ENCODE data around the gene CDH24.

CDH24 gene

GRCh38 chr14:23076785-23077408, 19.6 kb upstream of the CDH24 start:
- TF ChIP-seq CTCF (IDR thresholded peaks at IDR 0.05; ENCODE audit: borderline replicate concordance, insufficient read depth, low read depth, low read length), result peak; percentile 53
- H3K4me3 ChIP-seq (ENCODE audit: low read depth, low read length), result no peak overlapping the region

- H3K4me3 ChIP-seq (ENCODE audit: low read depth, low read length), result no peak overlapping the region
- TF ChIP-seq CTCF (IDR thresholded peaks at IDR 0.05; ENCODE audit: borderline replicate concordance, insufficient read depth, low read depth, low read length), result no peak
Observed at GRCh38 chr14:23074906-23075305, 17.6 kb upstream of the CDH24 start.

GRCh38 chr14:23071921-23072539, 14.7 kb upstream of the CDH24 start:
- no peak for TF ChIP-seq CTCF (IDR thresholded peaks at IDR 0.05; ENCODE audit: borderline replicate concordance, insufficient read depth, low read depth, low read length)
- no peak overlapping the region for H3K4me3 ChIP-seq (ENCODE audit: low read depth, low read length)

GRCh38 chr14:23071244-23071920, 14.1 kb upstream of the CDH24 start:
- TF ChIP-seq CTCF (IDR thresholded peaks at IDR 0.05; ENCODE audit: borderline replicate concordance, insufficient read depth, low read depth, low read length), result no peak
- peak overlapping the region; percentile 50 for H3K4me3 ChIP-seq (ENCODE audit: low read depth, low read length)

- no peak for TF ChIP-seq CTCF (IDR thresholded peaks at IDR 0.05; ENCODE audit: borderline replicate concordance, insufficient read depth, low read depth, low read length)
- peak overlapping the region; percentile 50 for H3K4me3 ChIP-seq (ENCODE audit: low read depth, low read length)
Observed at GRCh38 chr14:23070262-23071129, 13.2 kb upstream of the CDH24 start.

GRCh38 chr14:23069413-23069806, 12.1 kb upstream of the CDH24 start:
- no peak for TF ChIP-seq CTCF (IDR thresholded peaks at IDR 0.05; ENCODE audit: borderline replicate concordance, insufficient read depth, low read depth, low read length)
- H3K4me3 ChIP-seq (ENCODE audit: low read depth, low read length), result no peak overlapping the region
